GM12892 (cell line): ENCODE results near the gene TXK.

Experiments used
- POLR2A ChIP-seq: IDR thresholded peaks from 2 replicates; pipeline ENCODE4 v1.6.1; 2011; ENCODE audit warnings: low read depth, low read length, control low read depth
- POLR2AphosphoS5 ChIP-seq: IDR thresholded peaks from 2 replicates; pipeline ENCODE4 v1.6.1; 2011; ENCODE audit warnings: low read depth, low read length, control low read depth

DNA sequence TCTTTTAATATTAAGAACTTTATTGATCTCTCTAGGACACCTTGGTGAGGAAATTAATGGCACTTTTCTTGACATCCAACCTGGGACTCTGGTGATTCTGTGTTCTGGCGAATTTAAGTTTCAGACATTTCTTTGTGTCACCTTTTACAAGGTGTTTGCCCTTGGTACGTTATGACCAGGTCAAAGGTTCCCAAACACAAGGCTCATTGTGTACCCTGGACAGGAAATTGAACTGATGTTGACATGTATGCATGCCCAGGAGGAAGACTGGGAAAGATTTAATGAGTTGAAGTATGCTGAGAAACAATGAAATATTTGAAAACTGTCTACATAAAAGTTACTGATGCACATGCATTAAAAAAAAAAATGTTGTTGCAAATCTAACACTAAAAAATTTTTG is 95.4 kb downstream of the TXK start:
- TF ChIP-seq POLR2AphosphoS5 = no peak
- TF ChIP-seq POLR2A = no peak
